NCI-H128 (cell line): Measurements from ENCODE around the gene GFAP.
A peak's percentile ranks its signal among the peaks of the same experiment; 100 is the strongest.

Experiments used
- DNase-seq: peaks from one replicate; lab custom pipeline; 2025; ENCODE audit not compliant: unreplicated experiment; lab: John Stamatoyannopoulos, UW

The GFAP gene

GRCh38 chr17:44903012-44903685 is 12.2 kb downstream of the GFAP start:
- DNase-seq = no peak

GRCh38 chr17:44902135-44902760 is 13.1 kb downstream of the GFAP start:
- no peak for DNase-seq

- no peak for DNase-seq
Measured at GRCh38 chr17:44901411-44901921, 13.8 kb downstream of the GFAP start.

- DNase-seq = no peak
Measured at GRCh38 chr17:44900894-44901293, 14.4 kb downstream of the GFAP start.

- peak; percentile 81 for DNase-seq
Measured at GRCh38 chr17:44899074-44899782, 16.1 kb downstream of the GFAP start, which contains the start of gene EFTUD2. EFTUD2 (minus strand) TSS chr17:44899445; CDS start chr17:44894521, 4,924 bp downstream.

GRCh38 chr17:44898768-44899073 is 16.6 kb downstream of the GFAP start:
- DNase-seq = no peak

- no peak for DNase-seq
Measured at GRCh38 chr17:44894642-44895041, 20.7 kb downstream of the GFAP start.

GRCh38 chr17:44892250-44892649 is 23.1 kb downstream of the GFAP start:
- DNase-seq = no peak

- no peak for DNase-seq
Measured at GRCh38 chr17:44889003-44889402, 26.3 kb downstream of the GFAP start.

- DNase-seq = no peak
Measured at GRCh38 chr17:44887971-44888954, 27.0 kb downstream of the GFAP start.

- DNase-seq = no peak
Measured at GRCh38 chr17:44887016-44887415, 28.3 kb downstream of the GFAP start.

- no peak for DNase-seq
Measured at GRCh38 chr17:44884941-44885340, 30.4 kb downstream of the GFAP start.

GRCh38 chr17:44881145-44881544 is 34.2 kb downstream of the GFAP start:
- no peak for DNase-seq

- no peak for DNase-seq
Measured at GRCh38 chr17:44880062-44880461, 35.2 kb downstream of the GFAP start.

GRCh38 chr17:44879376-44879775 is 35.9 kb downstream of the GFAP start:
- DNase-seq = no peak

- DNase-seq = no peak
Measured at GRCh38 chr17:44878627-44879221, 36.6 kb downstream of the GFAP start.

- no peak for DNase-seq
Measured at GRCh38 chr17:44877121-44877520, 38.2 kb downstream of the GFAP start.

GRCh38 chr17:44875761-44876160 is 39.5 kb downstream of the GFAP start:
- no peak for DNase-seq

GRCh38 chr17:44872131-44872768 is 43.0 kb downstream of the GFAP start:
- DNase-seq = peak; percentile 72

- no peak for DNase-seq
Measured at GRCh38 chr17:44871556-44871955, 43.7 kb downstream of the GFAP start.
